Cardiac muscle cell (in vitro differentiated cells and primary cell): ENCODE measurements around the gene LLGL1. TPM values are rescaled to one million over a fixed set of nuclear protein-coding genes. Genes with fewer than 3 reads are reported as not detected.

ENCODE experiments used
- DNase-seq, 2 donors: peaks; one replicate each; pipeline versions ENCODE4 v3.0.0 to v3.0.0-alpha.2; 2010 to 2017; ENCODE audit warnings: low read depth in 1 of 2, low spot score in 1 of 2
- H3K27ac ChIP-seq: fragments of 200-600 bp; sonication (generic); 2 replicates; pipeline ENCODE4 v1.5.1; 2016
- H3K27me3 ChIP-seq: fragments of 200-600 bp; sonication (generic); 2 replicates; pipeline ENCODE4 v1.6.0; 2016; ENCODE audit warnings: control low read depth
- H3K36me3 ChIP-seq: fragments of 200-600 bp; sonication (generic); 2 replicates; pipeline ENCODE4 v1.5.1; 2016; ENCODE audit warnings: control low read depth
- H3K4me1 ChIP-seq: fragments of 200-600 bp; sonication (generic); 2 replicates; pipeline ENCODE4 v1.8.1; 2017; ENCODE audit warnings: low read depth, mild to moderate bottlenecking, mixed run types
- H3K4me3 ChIP-seq: fragments of 200-600 bp; sonication (generic); 2 replicates; pipeline ENCODE4 v1.5.1; 2016; ENCODE audit warnings: mild to moderate bottlenecking
- H3K9me3 ChIP-seq: fragments of 200-600 bp; sonication (generic); 2 replicates; pipeline ENCODE4 v1.5.1; 2017; ENCODE audit warnings: low read depth, mild to moderate bottlenecking, control low read depth
- polyA plus RNA-seq: library from polyadenylated mRNA; unstranded; fragments of >200 nt; fragmentation: Nextera tagmentation; extraction: Ambion mirVana; gene quantifications from 2 replicates; pipeline ENCODE4 v1.2.1, GENCODE V29; 2016
- total RNA-seq: library from RNA; depleted of rRNA; stranded (reverse); fragments of >200 nt; gene quantifications from 2 replicates; pipeline ENCODE4 v1.2.3, GENCODE V29; 2016
- TF ChIP-seq, protein P1 (sequence below): IDR thresholded peaks from 2 replicates; pipeline ENCODE4 v1.5.1; 2012; ENCODE audit warnings: low read depth, mild to moderate bottlenecking, low read length

The LLGL1 gene
- total and polyA plus RNA-seq, 2 experiments from 2014 or later, result 5.9 to 83.8 TPM

DNA sequence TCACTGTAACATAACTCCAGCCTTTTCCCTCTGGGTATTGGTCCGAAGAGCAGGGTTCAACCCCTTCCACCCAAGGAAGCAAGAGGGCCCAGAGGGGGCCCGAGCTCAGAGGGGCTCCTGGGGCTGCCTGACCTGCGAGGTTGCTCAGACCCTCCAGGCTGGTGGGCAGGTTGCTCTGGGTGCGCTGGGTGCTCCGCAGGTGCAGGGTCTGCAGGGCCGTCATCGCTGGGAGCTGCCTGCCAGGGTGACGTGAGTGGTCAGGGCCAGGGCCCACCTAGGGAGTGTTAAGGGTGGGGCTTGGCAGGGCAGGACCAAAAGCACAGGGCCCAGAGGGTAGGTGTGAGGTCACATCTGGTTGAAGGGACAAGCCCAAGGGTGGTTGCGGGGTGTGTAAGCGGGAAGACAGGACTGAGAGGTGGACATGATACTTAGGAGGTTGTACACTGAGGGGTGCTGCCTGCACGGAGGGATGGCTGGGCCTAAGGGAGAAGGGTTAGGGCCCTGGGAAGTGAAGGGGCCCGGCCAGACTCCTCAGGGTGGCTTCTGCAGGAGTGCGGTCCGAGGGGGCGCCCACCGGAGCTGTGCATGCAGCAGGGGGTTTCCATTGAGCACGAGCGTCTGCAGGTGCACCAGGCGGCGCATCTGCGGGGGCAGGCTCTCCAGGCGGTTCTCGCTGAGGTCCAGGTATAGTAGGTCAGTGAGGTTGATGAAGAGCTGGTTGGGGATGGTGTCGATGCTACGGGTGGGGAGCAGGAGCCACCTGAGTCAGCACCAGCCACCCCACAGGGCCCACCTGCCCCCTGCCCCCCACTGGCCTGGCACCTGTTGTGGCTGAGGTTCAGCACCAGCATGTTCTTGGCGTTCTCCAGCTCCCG, 28.7 kb downstream of the LLGL1 start:
- H3K36me3 ChIP-seq, result peaks cover 47% of the 10 kb centered on the region

GRCh38 chr17:18254888-18255649, 29.6 kb downstream of the LLGL1 start:
- Histone ChIP-seq H3K4me1 (peaks cover 8% of the 10 kb centered on the region), H3K27ac (no peak overlapping the region), H3K27me3 (no peaks in the 10 kb centered on the region), H3K36me3 (peaks cover 47% of the 10 kb centered on the region), H3K4me3 (no peak overlapping the region), H3K9me3 (no peaks in the 10 kb centered on the region)
- TF ChIP-seq, protein P1, sequence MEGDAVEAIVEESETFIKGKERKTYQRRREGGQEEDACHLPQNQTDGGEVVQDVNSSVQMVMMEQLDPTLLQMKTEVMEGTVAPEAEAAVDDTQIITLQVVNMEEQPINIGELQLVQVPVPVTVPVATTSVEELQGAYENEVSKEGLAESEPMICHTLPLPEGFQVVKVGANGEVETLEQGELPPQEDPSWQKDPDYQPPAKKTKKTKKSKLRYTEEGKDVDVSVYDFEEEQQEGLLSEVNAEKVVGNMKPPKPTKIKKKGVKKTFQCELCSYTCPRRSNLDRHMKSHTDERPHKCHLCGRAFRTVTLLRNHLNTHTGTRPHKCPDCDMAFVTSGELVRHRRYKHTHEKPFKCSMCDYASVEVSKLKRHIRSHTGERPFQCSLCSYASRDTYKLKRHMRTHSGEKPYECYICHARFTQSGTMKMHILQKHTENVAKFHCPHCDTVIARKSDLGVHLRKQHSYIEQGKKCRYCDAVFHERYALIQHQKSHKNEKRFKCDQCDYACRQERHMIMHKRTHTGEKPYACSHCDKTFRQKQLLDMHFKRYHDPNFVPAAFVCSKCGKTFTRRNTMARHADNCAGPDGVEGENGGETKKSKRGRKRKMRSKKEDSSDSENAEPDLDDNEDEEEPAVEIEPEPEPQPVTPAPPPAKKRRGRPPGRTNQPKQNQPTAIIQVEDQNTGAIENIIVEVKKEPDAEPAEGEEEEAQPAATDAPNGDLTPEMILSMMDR, result no peak
- DNase-seq, result no peak

More for the DNA sequence above, 28.7 kb downstream of the LLGL1 start:
- Histone ChIP-seq H3K4me1 (peaks cover 8% of the 10 kb centered on the region), H3K27ac (no peak overlapping the region), H3K4me3 (no peak overlapping the region), H3K27me3 (no peaks in the 10 kb centered on the region), H3K9me3 (no peaks in the 10 kb centered on the region)
- no peak for DNase-seq
- TF ChIP-seq, protein P1, result no peak

- TF ChIP-seq, protein P1, result no peak
- H3K27ac ChIP-seq, result no peak overlapping the region
- no peak overlapping the region for H3K4me3 ChIP-seq
- DNase-seq, result no peak
- H3K4me1 ChIP-seq, result peaks cover 9% of the 10 kb centered on the region
- no peaks in the 10 kb centered on the region for H3K9me3 ChIP-seq
- peaks cover 36% of the 10 kb centered on the region for H3K36me3 ChIP-seq
- no peaks in the 10 kb centered on the region for H3K27me3 ChIP-seq
These were observed 30.9 kb downstream of the LLGL1 start for GRCh38 chr17:18256351-18256750.

DNA sequence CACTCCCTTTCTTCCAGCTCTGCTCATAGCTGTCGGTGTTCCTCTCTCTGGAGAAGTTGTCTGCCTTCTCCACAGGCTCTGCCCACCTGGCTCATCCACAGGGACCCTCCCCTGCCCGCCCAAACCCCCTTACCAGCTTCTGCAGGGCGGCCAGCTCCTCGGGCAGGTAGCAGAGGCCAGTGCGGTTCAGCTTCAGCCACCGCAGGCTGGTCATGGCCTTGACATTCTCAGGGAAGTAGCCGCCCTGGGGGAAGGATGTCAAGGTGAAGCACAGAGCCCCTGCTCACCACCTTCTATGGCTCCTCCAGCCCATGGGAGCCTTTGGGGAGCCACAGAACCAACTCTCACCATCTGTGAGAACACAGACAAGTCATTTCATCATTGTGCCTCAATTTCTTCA, 31.3 kb downstream of the LLGL1 start:
- peak overlapping the region; percentile 87 for H3K27ac ChIP-seq
- no peaks in the 10 kb centered on the region for H3K27me3 ChIP-seq
- peaks cover 13% of the 10 kb centered on the region for H3K4me1 ChIP-seq
- H3K36me3 ChIP-seq, result peaks cover 32% of the 10 kb centered on the region
- no peaks in the 10 kb centered on the region for H3K9me3 ChIP-seq
- DNase-seq, result no peak
- TF ChIP-seq, protein P1, result no peak
- H3K4me3 ChIP-seq, result no peak overlapping the region

DNA sequence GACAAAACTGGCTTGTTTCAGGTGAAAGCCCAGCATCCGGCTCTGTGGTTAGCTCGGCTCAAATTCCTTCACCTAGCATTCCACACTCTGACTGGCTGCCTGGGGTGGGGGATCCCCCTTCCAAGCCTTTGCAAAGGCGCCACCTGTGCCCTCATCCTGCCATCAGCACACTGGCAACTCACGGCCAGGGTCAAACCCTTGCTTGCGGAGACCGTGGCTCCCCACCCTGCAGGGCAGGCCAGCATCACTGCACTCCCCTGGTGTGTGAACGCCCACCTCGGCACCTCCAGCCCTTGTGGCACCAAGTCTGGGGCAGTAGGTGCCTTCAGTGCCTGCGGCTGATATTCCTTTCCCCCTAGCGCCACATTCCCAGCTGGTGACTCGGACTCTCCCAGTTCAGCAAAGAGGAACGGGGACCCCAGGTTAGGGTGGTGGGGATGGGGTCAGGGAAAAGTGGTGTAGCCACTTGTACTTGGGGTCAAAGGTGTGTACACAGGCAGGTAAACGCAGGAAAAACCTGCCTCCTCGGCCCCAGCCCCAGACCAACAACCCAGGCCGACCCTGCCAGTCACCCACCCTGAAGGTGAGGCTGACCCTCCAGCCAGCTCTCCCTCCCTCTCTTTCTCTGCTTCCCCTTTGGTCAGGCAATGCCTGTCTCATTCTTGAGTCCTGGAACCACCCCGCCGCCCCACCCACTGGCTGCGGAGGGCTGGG, 32.0 kb downstream of the LLGL1 start:
- H3K27ac ChIP-seq, result peak overlapping the region; percentile 87
- peak; percentile 35 to 68 for DNase-seq
- H3K9me3 ChIP-seq, result no peaks in the 10 kb centered on the region
- TF ChIP-seq, protein P1, result no peak
- peaks cover 17% of the 10 kb centered on the region for H3K4me1 ChIP-seq
- H3K4me3 ChIP-seq, result peak overlapping the region; percentile 83
- H3K27me3 ChIP-seq, result no peaks in the 10 kb centered on the region
- peaks cover 25% of the 10 kb centered on the region for H3K36me3 ChIP-seq
